Measurements from ENCODE around the gene TTLL11. TPM values are rescaled to one million over a fixed set of nuclear protein-coding genes. Genes with fewer than 3 reads are reported as not detected.

TTLL11 gene
- total RNA-seq, 1 donor from 2014 or later = 3.6 TPM

DNA sequence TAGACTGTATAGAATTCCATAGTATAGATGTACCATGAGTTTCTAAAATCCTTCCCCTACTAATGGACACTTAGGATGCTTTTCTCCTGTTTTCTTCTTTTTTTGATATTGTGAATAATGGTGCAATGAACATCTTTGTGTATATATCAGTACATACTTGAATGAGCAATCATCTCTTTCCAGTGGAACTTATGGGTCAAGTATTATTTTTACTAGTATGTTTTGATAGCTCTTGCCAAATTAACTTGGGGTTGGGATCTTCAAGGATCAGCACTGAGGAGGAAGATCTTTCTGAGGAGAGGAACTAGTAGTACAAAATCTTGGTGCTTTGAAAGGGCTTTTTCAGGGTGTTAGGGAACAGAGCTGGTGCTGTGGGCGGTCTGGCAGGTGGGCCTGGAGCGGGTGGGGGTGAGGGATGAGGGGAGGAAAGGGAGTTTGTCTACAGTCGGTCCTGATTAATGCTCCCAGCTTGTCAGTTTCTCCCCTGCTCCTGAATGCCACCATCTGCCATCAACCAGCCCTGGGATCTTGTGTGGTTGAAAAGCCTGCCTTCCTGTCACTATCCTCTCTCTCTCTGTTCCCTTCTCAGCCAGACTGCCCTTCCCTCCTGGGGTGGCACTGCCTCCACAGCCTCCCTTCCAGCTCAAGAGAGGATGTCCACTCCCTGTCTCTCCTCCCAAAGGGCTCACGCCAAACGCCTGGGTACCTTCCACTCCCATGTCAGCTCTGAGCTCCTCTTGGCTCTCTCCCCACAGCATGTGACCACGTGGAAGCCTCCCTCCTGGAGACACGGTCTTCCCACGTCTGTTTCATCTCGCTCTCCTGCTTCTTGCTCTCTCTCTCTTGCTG is 255.8 kb downstream of the TTLL11 start:
- no peak for DNase-seq
- ChIA-PET POLR2A (no interaction called here), CTCF (no interaction called here)
- no peak for ATAC-seq (ENCODE audit: low read depth)
- intact Hi-C loops (cut with micrococcal nuclease) = no loop called here
- TF ChIP-seq, protein P1, sequence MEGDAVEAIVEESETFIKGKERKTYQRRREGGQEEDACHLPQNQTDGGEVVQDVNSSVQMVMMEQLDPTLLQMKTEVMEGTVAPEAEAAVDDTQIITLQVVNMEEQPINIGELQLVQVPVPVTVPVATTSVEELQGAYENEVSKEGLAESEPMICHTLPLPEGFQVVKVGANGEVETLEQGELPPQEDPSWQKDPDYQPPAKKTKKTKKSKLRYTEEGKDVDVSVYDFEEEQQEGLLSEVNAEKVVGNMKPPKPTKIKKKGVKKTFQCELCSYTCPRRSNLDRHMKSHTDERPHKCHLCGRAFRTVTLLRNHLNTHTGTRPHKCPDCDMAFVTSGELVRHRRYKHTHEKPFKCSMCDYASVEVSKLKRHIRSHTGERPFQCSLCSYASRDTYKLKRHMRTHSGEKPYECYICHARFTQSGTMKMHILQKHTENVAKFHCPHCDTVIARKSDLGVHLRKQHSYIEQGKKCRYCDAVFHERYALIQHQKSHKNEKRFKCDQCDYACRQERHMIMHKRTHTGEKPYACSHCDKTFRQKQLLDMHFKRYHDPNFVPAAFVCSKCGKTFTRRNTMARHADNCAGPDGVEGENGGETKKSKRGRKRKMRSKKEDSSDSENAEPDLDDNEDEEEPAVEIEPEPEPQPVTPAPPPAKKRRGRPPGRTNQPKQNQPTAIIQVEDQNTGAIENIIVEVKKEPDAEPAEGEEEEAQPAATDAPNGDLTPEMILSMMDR (IDR thresholded peaks at IDR 0.05) = no peak
- no peaks in the 10 kb centered on the region for H3K36me3 Mint-ChIP-seq (ENCODE audit: low read depth)
- H3K27me3 Mint-ChIP-seq = no peaks in the 10 kb centered on the region
- no peak overlapping the region for H3K27ac Mint-ChIP-seq
- no peak overlapping the region for H3K4me3 Mint-ChIP-seq
- no peaks in the 10 kb centered on the region for H3K9me3 Mint-ChIP-seq
- peaks cover 12% of the 10 kb centered on the region for H3K4me1 Mint-ChIP-seq

DNA sequence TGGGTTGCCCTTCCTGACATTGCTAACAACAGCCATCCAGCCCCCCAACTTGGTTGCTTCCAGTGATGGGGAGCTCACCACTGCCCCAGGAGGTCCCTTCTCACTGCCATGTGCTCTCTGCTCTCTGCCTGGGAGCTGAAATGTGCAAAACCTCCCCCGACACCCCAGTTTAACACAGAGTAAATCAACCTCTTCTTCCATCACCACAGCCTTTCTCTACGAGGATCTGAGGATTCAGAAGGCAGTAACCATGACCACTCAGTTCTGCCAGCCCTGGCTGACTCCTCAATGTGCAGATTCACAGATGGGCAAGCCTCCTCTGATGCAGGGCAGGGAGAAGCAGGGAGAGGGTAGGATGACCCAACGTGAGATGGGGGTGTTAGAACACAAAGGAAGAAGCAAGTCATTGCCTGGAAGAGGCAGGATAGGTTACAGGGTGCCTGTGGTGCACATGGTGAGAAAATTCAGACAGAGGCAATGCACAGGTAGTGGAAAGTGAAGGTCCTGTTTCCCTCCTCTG is 256.7 kb downstream of the TTLL11 start:
- TF ChIP-seq, protein P1 (IDR thresholded peaks at IDR 0.05) = no peak

DNA sequence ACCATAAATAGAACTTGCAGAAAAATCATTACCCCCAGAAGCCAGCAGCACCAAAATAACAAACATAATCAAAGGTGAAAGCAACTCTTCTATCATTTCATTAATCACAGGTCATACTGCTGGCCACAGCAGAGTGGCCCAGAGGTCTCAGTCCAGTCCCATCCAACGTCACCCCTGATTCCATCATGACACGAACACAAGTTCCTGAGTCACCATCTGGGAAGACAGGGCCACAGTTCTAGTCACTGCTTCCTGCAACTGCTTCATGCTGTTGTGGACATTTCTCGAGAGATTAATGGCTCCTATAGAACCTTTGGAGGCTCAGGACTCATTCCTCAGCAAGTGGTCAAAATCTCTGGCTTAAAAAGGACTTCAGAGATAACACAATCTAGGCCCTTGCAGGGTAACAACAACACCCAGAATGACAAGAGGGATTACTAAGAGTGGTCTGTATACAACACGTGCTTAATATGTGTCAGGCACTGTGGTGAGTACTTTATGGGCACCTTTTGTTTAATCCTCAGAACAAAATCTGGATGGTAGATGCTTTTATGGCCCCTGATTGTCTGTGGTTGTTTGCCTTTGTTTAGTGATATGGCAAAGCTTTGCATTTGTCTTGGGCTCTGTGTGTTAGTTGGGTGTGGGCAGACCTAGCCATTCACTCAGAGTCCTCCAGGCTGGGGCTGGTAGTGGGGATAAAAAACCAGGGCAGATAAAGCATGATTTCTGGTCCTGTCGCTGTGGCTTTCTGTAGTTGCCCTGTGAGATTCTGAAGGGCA is 257.3 kb downstream of the TTLL11 start:
- no peak overlapping the region for H3K27ac Mint-ChIP-seq
- no peaks in the 10 kb centered on the region for H3K27me3 Mint-ChIP-seq
- intact Hi-C loops (cut with micrococcal nuclease) = no loop called here
- no peak for DNase-seq
- H3K9me3 Mint-ChIP-seq = no peaks in the 10 kb centered on the region
- CTCF ChIA-PET = no interaction called here
- TF ChIP-seq, protein P1 (IDR thresholded peaks at IDR 0.05) = no peak
- no peak for ATAC-seq (ENCODE audit: low read depth)
- POLR2A ChIA-PET = no interaction called here
- H3K36me3 Mint-ChIP-seq (ENCODE audit: low read depth) = no peaks in the 10 kb centered on the region
- H3K4me3 Mint-ChIP-seq = no peak overlapping the region
- H3K4me1 Mint-ChIP-seq = peaks cover 6% of the 10 kb centered on the region

More for the DNA sequence above, 256.7 kb downstream of the TTLL11 start:
- Mint-ChIP-seq H3K4me1 (peaks cover 11% of the 10 kb centered on the region), H3K36me3 (ENCODE audit: low read depth) (no peaks in the 10 kb centered on the region), H3K27me3 (no peaks in the 10 kb centered on the region), H3K27ac (no peak overlapping the region), H3K4me3 (no peak overlapping the region), H3K9me3 (no peaks in the 10 kb centered on the region)
- intact Hi-C loops (cut with micrococcal nuclease) = no loop called here
- ChIA-PET CTCF (no interaction called here), POLR2A (no interaction called here)
- no peak for ATAC-seq (ENCODE audit: low read depth)
- no peak for DNase-seq

DNA sequence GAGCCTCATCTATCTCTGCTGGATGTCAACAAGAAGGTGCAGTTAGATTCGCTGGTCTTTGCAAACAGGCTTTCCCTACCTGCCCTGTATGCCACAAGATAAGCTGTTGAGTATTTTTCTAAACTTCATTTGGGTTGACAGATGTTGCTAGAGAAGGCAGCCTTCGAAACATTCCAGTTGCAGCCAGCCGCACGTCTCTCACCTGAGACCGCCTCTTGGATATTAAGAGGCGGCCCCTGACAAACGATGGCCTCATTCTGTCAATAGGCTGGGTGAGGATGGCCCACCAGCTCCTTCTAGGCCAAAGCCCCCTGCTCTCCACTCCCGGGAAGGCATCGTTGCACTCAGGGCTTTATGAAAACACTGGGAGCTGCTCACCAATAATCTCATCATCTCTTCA is 260.0 kb downstream of the TTLL11 start:
- no peak for ATAC-seq (ENCODE audit: low read depth)
- Mint-ChIP-seq H3K4me3 (no peak overlapping the region), H3K9me3 (no peaks in the 10 kb centered on the region), H3K27me3 (no peaks in the 10 kb centered on the region), H3K27ac (no peak overlapping the region), H3K4me1 (no peaks in the 10 kb centered on the region), H3K36me3 (ENCODE audit: low read depth) (no peaks in the 10 kb centered on the region)
- no peak for DNase-seq
- POLR2A ChIA-PET = no interaction called here
- intact Hi-C loops (cut with micrococcal nuclease) = no loop called here
- CTCF ChIA-PET = no interaction called here
- TF ChIP-seq, protein P1 (IDR thresholded peaks at IDR 0.05) = no peak

DNA sequence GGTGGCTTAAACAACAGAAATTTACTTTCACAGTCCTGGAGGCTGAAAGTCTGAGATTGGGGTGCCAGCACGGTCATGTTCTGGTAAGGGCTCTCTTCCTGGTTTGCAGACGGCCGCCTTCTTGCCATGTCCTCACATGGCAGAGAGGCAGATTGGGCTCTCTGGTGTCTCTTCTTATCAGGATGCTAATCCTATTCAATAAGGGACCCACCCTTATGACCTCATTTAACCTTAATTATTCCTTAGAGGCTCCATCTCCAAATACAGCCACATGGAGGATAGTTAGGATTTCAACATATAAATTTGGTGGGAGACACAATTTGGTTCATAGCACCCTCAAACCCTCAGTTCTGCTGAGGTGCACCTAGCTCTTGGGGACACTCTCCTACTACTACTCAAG is 261.2 kb downstream of the TTLL11 start:
- Mint-ChIP-seq H3K4me3 (no peak overlapping the region), H3K27ac (no peak overlapping the region), H3K4me1 (no peaks in the 10 kb centered on the region), H3K9me3 (no peaks in the 10 kb centered on the region), H3K36me3 (ENCODE audit: low read depth) (no peaks in the 10 kb centered on the region), H3K27me3 (no peaks in the 10 kb centered on the region)
- intact Hi-C loops (cut with micrococcal nuclease) = no loop called here
- DNase-seq (no peak), ATAC-seq (ENCODE audit: low read depth) (no peak)
- CTCF ChIA-PET = no interaction called here
- TF ChIP-seq, protein P1 (IDR thresholded peaks at IDR 0.05) = no peak
- POLR2A ChIA-PET = no interaction called here

Measured in activated B cell treated with CpG ODN at 0.5 μM for 24 hours (primary cell).